DMS53 treated with DMSO at 0.1 percent for 48 hours (cell line): Measurements from ENCODE around the gene GABARAPL1.

ENCODE experiments used
- DNase-seq: peaks from one replicate; lab custom pipeline; 2025; ENCODE audit not compliant: unreplicated experiment; lab: John Stamatoyannopoulos, UW

The GABARAPL1 gene

GRCh38 chr12:10227648-10228047, 15.0 kb downstream of the GABARAPL1 start:
- no peak for DNase-seq

GRCh38 chr12:10234562-10234961, 21.9 kb downstream of the GABARAPL1 start:
- no peak for DNase-seq

DNA sequence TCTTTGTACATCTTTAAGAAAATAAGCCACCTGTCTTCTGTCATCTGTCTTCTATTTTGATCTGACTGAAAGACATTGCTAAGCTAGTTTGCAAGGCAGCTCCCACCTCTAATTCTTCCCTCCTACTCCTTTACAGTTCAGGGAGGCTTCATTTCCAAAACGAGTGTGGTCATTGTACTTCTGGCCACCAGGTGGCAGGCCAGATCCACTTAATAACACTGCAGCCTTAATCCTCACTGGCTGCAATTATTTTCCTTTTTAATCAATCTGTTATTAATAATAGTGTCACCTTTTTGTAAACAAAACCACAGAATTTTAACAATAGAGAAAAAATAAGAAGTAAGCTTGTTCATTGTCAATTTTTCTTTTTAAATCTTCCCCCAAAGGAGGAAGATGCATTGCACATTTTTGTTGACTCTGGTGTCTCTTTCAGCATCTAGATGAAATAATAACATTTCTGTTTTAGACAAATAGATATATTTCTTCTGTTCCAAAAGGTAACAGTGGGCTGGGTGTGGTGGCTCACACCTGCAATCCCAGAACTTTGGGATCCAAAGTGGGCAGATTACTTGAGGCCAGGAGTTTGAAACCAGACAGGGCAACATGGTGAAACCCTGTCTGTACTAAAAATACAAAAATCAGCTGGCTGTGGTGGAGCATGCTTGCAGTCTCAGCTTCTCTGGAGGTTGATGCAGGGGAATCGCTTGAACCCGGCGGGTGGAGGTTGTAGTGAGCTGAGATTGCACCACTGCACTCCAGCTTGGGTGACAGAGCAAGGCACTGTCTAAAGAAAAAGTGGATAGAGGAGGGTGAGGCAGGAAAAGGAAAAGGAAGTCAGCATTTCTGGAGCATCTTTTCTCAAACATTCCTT, 23.3 kb downstream of the GABARAPL1 start:
- DNase-seq = peak; percentile 68

- DNase-seq = no peak
Measured at GRCh38 chr12:10236720-10237119, 24.0 kb downstream of the GABARAPL1 start.

DNA sequence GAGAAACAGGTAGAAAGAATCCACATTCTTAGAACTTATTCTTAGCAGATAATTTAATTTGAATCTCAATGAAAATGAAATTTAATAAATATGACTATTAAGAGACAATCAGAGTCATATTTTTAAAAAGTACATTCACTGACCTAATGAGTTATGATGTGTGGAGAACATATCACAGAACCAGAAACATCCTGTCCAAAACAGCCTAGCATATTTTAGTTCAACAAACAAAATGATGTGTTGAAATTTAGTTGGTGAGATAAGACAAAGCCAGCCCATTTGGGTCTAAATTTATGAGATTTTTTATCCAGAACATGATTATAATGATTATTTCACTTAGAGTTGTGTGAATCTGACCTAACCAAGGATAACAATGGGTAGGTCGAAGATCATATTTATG, 25.8 kb downstream of the GABARAPL1 start:
- no peak for DNase-seq

DNA sequence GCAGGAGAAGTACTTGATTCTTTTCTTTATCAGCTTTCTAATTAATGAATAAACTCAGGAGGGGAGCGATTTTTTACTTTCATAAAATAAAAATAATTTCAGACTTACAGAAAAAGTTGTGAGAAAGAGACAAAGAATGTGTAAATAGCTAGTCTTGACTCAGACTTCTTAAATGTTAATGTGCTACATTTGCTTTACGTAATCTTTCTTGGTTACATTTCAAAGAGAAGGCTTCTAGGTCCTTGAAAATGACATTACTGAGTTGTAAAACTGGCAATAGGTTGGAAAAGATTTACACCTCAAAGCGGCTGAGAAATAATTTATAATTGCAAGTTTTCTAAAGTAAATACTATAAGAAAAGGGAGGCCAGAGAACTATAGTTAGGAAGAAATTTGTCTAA, 28.6 kb downstream of the GABARAPL1 start:
- no peak for DNase-seq

DNA sequence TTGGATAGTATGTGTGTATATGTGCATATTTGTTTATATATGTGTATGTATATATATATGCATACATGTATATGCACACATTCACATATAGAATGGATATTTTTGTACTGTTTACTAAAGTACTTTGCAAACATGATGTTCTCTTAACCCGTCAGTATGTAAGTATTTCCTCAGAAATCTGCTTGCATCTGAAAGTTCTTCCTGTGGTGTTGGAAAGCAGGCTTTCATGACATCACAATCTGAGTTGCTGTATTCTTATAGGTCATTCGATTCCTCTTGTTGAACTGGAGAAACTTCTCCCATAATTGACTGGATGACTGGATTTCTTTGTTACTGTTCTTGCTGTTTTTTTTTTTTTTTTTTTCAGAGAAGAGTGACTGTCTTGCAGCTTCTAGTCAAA, 29.1 kb downstream of the GABARAPL1 start:
- no peak for DNase-seq

DNA sequence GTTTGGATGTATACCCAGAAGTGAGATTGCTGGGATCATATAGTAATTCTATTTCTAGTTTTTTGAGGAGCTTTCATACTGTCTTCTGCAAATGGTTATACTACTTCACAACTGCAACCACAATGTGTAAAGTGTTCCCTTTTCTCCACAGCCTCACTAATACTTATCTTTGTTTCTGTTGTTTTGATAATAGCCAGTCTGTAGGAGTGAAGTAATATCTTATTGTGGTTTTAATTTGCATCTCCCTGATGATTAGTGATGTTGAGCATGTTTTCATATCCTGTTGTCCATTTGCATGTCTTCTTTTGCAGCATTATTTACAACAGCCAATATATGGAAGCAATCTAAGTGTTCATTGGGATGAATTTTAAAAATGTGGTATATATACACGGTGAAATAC, 29.9 kb downstream of the GABARAPL1 start:
- DNase-seq = no peak

DNA sequence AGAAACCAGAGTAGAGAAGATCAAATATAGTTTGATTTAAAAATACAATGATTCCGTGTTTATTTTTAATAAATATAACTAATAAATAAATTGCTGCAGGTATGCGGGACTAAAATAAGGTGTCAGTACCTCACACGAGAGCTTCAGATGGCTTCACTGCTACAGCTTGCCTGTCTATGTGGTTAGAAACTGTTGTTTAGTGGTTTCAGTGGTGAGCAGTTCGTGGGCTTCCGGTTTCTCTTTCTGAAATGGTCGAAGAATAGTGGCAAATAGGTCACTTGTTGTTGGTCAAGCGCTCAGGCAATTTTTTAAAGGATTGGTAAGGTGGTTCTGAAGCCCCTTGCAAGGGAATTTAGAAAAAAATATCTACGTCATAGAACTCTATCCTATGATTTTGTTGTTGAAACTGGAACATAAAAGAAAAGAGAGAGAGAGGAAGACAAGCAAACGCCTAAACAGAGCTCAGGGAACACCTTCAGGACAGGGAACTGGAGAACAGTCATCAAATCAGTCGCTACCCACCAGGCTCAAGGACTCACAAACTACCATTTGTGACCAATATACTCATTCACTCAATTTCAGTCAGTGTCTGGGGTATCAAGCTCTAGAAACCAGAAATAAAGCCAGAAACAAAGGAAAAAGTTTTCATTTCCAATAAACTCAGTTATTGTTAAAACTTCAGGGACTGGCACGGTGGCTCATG, 31.3 kb downstream of the GABARAPL1 start:
- no peak for DNase-seq

- DNase-seq = no peak
Measured at GRCh38 chr12:10247436-10248058, 34.9 kb downstream of the GABARAPL1 start.

DNA sequence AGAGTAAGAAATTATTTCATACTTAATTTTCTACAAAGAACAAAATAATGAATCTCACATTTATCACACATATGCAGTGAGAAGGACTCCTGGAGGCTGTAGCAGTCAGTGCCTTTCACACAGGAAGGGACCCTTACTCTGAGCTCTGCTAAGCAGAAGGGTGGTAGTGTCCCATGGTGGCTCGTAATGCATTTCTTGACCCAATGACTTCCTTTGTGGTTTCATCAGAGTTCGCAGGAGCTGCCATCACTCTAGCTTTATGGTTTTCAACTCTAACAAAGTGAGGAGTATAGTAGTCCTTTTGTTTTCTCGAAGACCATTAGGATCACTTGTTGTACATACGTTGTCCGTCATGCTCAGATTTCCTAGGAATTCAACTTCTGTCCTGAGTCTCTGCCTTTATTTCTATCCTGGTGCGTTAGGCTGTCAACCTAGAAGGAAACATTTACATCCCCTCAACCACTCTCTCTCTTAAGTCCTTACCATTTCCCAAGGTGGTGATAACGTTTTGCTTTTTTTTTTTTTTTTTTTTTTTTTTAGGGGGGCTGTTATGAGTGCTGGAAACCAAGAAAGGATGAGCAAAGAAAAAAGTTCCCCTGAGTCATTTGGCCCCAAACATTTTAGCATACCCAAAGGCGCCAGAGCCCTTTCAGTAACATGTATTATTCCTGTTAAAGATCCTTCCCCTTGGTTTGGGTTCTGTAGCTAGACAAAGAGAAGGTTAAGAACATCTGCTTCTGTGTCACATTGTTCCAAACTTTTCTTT, 37.2 kb downstream of the GABARAPL1 start:
- no peak for DNase-seq

DNA sequence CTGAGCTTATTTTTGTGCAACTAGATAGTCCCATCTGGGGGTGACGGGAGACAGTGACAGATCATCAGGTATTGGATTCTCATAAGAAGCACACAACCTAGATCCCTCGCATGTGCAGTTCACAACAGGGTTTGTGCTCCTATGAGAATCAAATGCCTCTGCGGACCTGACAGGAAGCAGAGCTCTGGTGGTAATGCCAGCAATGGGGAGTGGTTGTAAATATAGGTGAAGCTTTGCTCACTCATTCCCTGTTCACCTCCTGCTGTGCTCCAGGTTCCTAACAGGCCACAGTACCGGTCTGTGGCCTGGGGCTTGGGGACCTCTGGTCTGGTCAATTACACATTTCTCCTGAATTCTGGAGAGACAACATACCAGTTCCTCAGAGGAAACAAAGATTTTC, 39.0 kb downstream of the GABARAPL1 start:
- no peak for DNase-seq

DNA sequence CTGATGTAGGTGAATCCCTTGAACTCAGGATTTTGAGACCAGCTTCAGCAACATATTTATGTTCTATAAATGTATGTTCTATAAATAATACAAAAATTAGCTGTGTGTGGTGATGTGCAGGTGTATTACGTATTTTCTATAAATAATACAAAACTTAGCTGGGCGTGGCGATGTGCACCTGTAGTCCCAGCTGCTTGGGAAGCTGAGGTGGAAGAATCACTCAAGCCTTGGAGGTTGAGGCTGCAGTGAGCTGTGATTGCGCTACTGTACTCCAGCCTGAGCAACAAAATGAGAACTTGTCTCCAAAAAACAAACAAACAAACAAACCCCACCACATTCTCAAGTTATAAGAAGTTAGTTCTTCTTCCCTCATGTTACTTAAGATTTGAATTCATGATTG, 39.5 kb downstream of the GABARAPL1 start:
- DNase-seq = no peak

- no peak for DNase-seq
Measured at GRCh38 chr12:10256064-10256463, 43.4 kb downstream of the GABARAPL1 start.

DNA sequence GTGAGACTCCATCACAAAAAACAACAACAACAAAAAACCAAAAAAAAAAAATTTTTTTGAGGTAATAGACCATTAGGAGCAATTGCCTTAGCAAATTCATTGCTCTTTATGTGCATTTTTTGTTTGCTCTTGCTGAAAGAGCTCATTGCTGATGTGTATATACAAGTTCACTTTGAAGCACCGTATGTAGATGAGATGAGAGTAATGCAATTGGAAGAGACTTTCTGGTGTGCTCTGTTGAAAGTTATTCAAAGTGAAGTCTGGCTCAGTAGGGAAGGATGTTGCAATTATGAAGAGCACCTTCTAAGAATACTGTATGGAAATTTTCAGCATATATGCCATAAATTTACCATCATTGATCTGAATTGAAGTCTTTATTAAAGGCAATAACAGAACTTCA, 48.2 kb downstream of the GABARAPL1 start:
- no peak for DNase-seq

DNA sequence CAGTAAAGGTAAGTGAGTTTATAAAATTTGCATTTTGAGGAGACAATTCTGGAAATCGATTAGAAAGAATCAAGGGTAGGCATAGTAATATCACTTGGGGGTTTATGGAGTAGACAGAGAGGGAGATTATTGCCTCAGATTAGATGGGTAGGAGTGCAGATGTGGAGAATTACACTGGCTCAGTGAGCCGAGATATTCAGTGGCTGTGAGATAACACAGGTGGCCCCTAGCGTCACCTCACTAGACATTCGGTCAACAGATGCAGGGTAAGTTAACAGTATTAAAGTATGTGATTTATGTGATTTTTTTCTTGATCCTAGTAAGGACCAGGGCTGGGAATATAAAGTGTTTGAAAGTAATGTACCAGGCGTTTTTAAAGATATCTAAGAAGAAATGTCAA, 55.4 kb downstream of the GABARAPL1 start:
- no peak for DNase-seq

DNA sequence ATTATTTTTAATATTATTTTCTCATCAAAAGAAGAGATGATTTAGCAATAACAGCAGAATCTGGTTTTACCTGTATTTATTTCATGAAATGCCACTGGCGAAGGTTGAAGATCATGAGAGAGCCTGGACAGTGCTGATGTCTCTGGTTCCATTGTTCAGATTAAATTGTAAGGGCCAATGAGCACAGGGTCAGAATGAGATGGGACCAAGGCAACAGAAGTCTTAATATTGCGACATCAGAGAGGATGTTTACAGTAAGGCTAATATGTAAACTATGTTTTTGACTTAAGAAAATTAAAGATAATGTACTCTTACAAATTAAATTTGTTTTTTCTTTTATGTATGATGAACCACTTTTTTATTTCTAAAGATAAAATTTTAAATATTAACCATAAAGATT, 59.8 kb downstream of the GABARAPL1 start:
- no peak for DNase-seq
